HCT116 (cell line): ENCODE data around the gene SOCS7. TPM values are rescaled to one million over a fixed set of nuclear protein-coding genes. Genes with fewer than 3 reads are reported as not detected.

ENCODE experiments used
- ATAC-seq: fragments of 200-7000 bp; cut with Tn5 transposase; 2 replicates; pipeline ENCODE4 v1.9.1; 2020; ENCODE audit warnings: mild to moderate bottlenecking, moderate library complexity
- BruUV-seq: library from RNA; stranded (reverse); fragments of 400-500 nt; replicated peaks from 2 replicates; lab custom pipeline; 2021; lab: Mats Ljungman, UMichigan
- CTCF ChIA-PET: fragments of 300-600 bp; sonication (Branson Sonifier 250); formaldehyde crosslinking; loops from one replicate; lab custom pipeline; 2021; ENCODE audit warnings: antibody characterized with exemption; lab: Charles Lee
- POLR2A ChIA-PET: fragments of 300-600, 350-600 bp; sonication (Branson Sonifier 250); formaldehyde crosslinking; loops from one replicate; lab custom pipeline; 2021; ENCODE audit warnings: antibody characterized with exemption; lab: Charles Lee
- RAD21 ChIA-PET, 2 experiments: fragments of 300-600 bp; sonication (Branson Sonifier 250); formaldehyde crosslinking; loops; one replicate each; lab custom pipeline; 2023; ENCODE audit warnings: low total read pairs in 2 of 2; ENCODE audit not compliant: uncharacterized antibody in 2 of 2, unreplicated experiment in 2 of 2, low non-redundant PET in 1 of 2; lab: Charles Lee
- DNase-seq: peaks from one replicate; pipeline ENCODE4 v3.0.0-alpha.2; 2010; ENCODE audit warnings: low read depth, low spot score
- H2AFZ ChIP-seq: fragments of 200-600 bp; shearing (Covaris generic), sonication (generic); 2 replicates; pipeline ENCODE4 v1.6.1; 2017; ENCODE audit warnings: low read depth, mixed run types, mixed read lengths, antibody characterized with exemption, low read length; ENCODE audit not compliant: poor library complexity, severe bottlenecking
- H3K27ac ChIP-seq: 2 replicates; pipeline ENCODE4 v1.5.1; 2012; ENCODE audit warnings: low read depth, low read length
- H3K27me3 ChIP-seq: fragments of 200-600 bp; sonication (generic); 2 replicates; pipeline ENCODE4 v1.6.1; 2016; ENCODE audit warnings: mixed run types, low read length, mixed read lengths; ENCODE audit not compliant: insufficient read depth
- H3K36me3 ChIP-seq, 2 experiments: fragments of 200-500 bp in 1 of 2; fragments of 200-600 bp in 1 of 2; sonication (Bioruptor generic) in 1 of 2; sonication (generic) in 1 of 2; 2 replicates each; pipeline versions ENCODE4 v1.5.1 to v1.6.1; 2014 to 2016; ENCODE audit warnings: low read length in 2 of 2, inconsistent platforms in 1 of 2, mixed read lengths in 1 of 2, mixed run types in 1 of 2; ENCODE audit not compliant: insufficient read depth in 2 of 2, control insufficient read depth in 1 of 2
- H3K4me1 ChIP-seq, 2 experiments: fragments of 200-600 bp in 1 of 2; sonication (generic) in 1 of 2; 2 replicates each; pipeline versions ENCODE4 v1.5.1 to v1.6.1; 2012 to 2017; ENCODE audit warnings: low read length in 2 of 2, inconsistent platforms in 1 of 2, mild to moderate bottlenecking in 1 of 2, mixed read lengths in 1 of 2, mixed run types in 1 of 2, moderate library complexity in 1 of 2; ENCODE audit not compliant: insufficient read depth in 2 of 2, control insufficient read depth in 1 of 2
- H3K4me2 ChIP-seq: fragments of 200-600 bp; sonication (generic); 2 replicates; pipeline ENCODE4 v1.6.1; 2017; ENCODE audit warnings: mixed run types, low read length, mixed read lengths
- H3K4me3 ChIP-seq, 2 experiments: fragments of 200-600 bp in 1 of 2; sonication (generic) in 1 of 2; replicated peaks in 1 of 2; 2 replicates each; pipeline ENCODE4 v1.5.1; 2011 to 2016; ENCODE audit warnings: low read length in 2 of 2, control low read depth in 1 of 2, low read depth in 1 of 2, mild to moderate bottlenecking in 1 of 2, mixed read lengths in 1 of 2, mixed run types in 1 of 2
- H3K79me2 ChIP-seq: fragments of 200-600 bp; sonication (generic); 2 replicates; pipeline ENCODE4 v1.6.1; 2017; ENCODE audit warnings: mild to moderate bottlenecking, mixed run types, low read length, moderate library complexity, mixed read lengths; ENCODE audit not compliant: insufficient read depth
- H3K9ac ChIP-seq: fragments of 200-600 bp; sonication (generic); 2 replicates; pipeline ENCODE4 v1.6.1; 2016; ENCODE audit warnings: low read length, mixed read lengths
- H3K9me2 ChIP-seq: fragments of 200-600 bp; sonication (generic), shearing (Covaris generic); 2 replicates; pipeline ENCODE4 v1.6.1; 2017; ENCODE audit warnings: mixed run types, mild to moderate bottlenecking, moderate library complexity; ENCODE audit not compliant: insufficient read depth
- H3K9me3 ChIP-seq, 2 experiments: fragments of 200-500 bp in 1 of 2; fragments of 200-600 bp in 1 of 2; sonication (Bioruptor generic) in 1 of 2; sonication (generic) in 1 of 2; 2 replicates each; pipeline ENCODE4 v1.6.1; 2014 to 2017; ENCODE audit warnings: low read length in 2 of 2, mixed read lengths in 2 of 2, inconsistent platforms in 1 of 2, low read depth in 1 of 2, mild to moderate bottlenecking in 1 of 2, mixed run types in 1 of 2, moderate library complexity in 1 of 2; ENCODE audit not compliant: control insufficient read depth in 1 of 2, insufficient read depth in 1 of 2
- H4K20me1 ChIP-seq: fragments of 200-600 bp; sonication (generic), shearing (Covaris generic); 2 replicates; pipeline ENCODE4 v1.6.1; 2017; ENCODE audit warnings: mixed run types, mild to moderate bottlenecking, moderate library complexity; ENCODE audit not compliant: insufficient read depth
- ATF3 ChIP-seq: IDR thresholded peaks from 2 replicates; pipeline ENCODE4 v1.6.1; 2012
- CBX3 ChIP-seq: IDR thresholded peaks from 2 replicates; pipeline ENCODE4 v1.6.1; 2012; ENCODE audit warnings: low read depth
- CTCF ChIP-seq, 3 experiments: fragments of 200-600 bp in 1 of 3; sonication (generic) in 1 of 3; IDR thresholded peaks in 2 of 3; conservative IDR thresholded peaks in 1 of 3; 2 replicates each; pipeline ENCODE4 v1.5.1; 2012 to 2017; ENCODE audit warnings: low read depth in 2 of 3, low read length in 2 of 3, antibody characterized with exemption in 1 of 3, borderline replicate concordance in 1 of 3, control low read depth in 1 of 3, mild to moderate bottlenecking in 1 of 3, mixed read lengths in 1 of 3, mixed run types in 1 of 3, moderate library complexity in 1 of 3; ENCODE audit not compliant: insufficient read depth in 1 of 3
- EGR1 ChIP-seq: IDR thresholded peaks from 2 replicates; pipeline ENCODE4 v1.6.1; 2012; ENCODE audit warnings: low read depth
- EZH2 ChIP-seq: fragments of 200-600 bp; sonication (generic); IDR thresholded peaks from 2 replicates; pipeline ENCODE4 v1.6.1; 2017; ENCODE audit warnings: antibody characterized with exemption, mixed run types
- EZH2phosphoT487 ChIP-seq: fragments of 200-600 bp; IDR thresholded peaks from 2 replicates; pipeline ENCODE4 v1.6.1; 2018; ENCODE audit warnings: antibody characterized with exemption, borderline replicate concordance
- JUND ChIP-seq: IDR thresholded peaks from 2 replicates; pipeline ENCODE4 v1.6.1; 2012
- MAX ChIP-seq: IDR thresholded peaks from 2 replicates; pipeline ENCODE4 v1.6.1; 2012
- POLR2A ChIP-seq: IDR thresholded peaks from 2 replicates; pipeline ENCODE4 v1.7.0; 2011; ENCODE audit warnings: borderline replicate concordance; ENCODE audit not compliant: insufficient read depth, insufficient read length; ENCODE audit errors: extremely low read depth
- POLR2AphosphoS5 ChIP-seq: IDR thresholded peaks from 2 replicates; pipeline ENCODE4 v1.6.1; 2011; ENCODE audit warnings: mild to moderate bottlenecking, low read depth, low read length, moderate library complexity
- RAD21 ChIP-seq: IDR thresholded peaks from 2 replicates; pipeline ENCODE4 v1.6.1; 2012; ENCODE audit warnings: low read depth, mild to moderate bottlenecking
- REST ChIP-seq: IDR thresholded peaks from 2 replicates; pipeline ENCODE4 v1.6.1; 2012; ENCODE audit warnings: low read depth
- SIN3A ChIP-seq: IDR thresholded peaks from 2 replicates; pipeline ENCODE4 v1.6.1; 2012; ENCODE audit warnings: low read depth
- SP1 ChIP-seq: IDR thresholded peaks from 2 replicates; pipeline ENCODE4 v1.6.1; 2012; ENCODE audit warnings: low read depth
- SRF ChIP-seq: IDR thresholded peaks from 2 replicates; pipeline ENCODE4 v1.6.1; 2012; ENCODE audit warnings: low read depth
- YY1 ChIP-seq: IDR thresholded peaks from 2 replicates; pipeline ENCODE4 v1.6.1; 2011; ENCODE audit warnings: low read length, low read depth, moderate library complexity, mild to moderate bottlenecking; ENCODE audit not compliant: insufficient replicate concordance; ENCODE audit errors: extremely low read depth
- ZBTB33 ChIP-seq: IDR thresholded peaks from 2 replicates; pipeline ENCODE4 v1.6.1; 2011; ENCODE audit warnings: mild to moderate bottlenecking, low read length, moderate library complexity; ENCODE audit not compliant: insufficient replicate concordance; ENCODE audit errors: extremely low read depth
- ZNF274 ChIP-seq: fragments of 200-500 bp; sonication (Bioruptor generic); IDR thresholded peaks from 2 replicates; pipeline ENCODE4 v1.6.1; 2014; ENCODE audit warnings: mild to moderate bottlenecking, low read depth, low read length, inconsistent platforms
- intact Hi-C: fragments of 100-400 bp; cut with micrococcal nuclease; formaldehyde crosslinking; loops from 2 replicates; pipeline ENCODE4 v1.10.0; 2022
- total RNA-seq: library from RNA; stranded (reverse); gene quantifications from one replicate; pipeline ENCODE4 v1.2.1, GENCODE V29; 2021; ENCODE audit not compliant: unreplicated experiment

Gene SOCS7
- total RNA-seq, 1 experiment from 2014 or later, result 49.9 TPM

DNA sequence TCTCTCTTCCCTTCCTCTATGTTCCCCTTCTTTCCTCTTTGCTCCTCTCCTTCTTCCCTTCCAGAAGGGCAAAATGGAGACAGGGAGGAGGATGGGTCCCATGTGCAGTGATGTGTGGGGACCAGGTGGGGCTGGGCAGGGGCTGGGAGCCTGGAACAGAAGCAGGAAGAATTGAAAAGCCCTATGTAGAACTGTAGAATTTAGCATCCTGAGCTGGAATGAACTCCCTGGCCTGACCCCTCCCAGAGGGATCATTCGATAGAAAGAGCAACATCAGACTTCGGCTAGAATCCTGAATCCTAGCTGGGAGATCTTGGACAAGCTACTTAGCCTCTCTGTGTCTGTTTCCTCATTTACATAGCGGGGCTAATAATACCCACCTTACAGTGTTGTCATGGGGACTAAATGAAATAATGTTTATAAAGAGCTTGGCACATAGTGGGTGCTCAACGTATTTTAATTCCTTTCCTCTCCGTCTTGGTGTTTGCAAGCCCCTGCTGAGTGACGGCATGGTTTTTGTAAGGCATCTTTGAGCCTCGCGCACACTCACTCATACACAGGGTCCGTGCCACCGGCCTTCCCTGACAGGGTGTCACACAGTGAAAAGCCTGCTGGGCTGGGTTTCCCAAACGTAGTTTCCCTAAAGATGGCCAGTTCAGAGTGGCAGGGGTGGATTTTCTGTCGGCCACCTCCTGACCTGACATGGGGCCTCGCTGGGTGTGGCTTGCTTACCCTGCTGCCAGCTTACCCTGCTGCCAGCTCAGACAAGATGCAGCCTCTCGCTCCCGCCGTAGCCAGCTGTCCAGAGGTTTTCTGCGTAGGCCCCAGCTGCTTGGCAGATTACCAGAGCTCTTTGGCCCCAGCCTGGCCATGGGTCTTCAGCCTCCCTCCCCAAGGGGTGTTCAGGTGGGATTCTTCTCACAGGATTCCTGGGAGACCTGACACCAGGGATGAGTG, 70.5 kb downstream of the SOCS7 start:
- BruUV-seq, result no TSS peak
- POLR2A ChIA-PET, result no interaction called here
- DNase-seq (no peak), ATAC-seq (no peak)
- H3K4me1 ChIP-seq, result peaks cover 5 to 17% of the 10 kb centered on the region in 2 experiments; a peak in 3 of 4 replicates
- CTCF ChIA-PET, result interaction anchor here (0.7 to 1.6 kb wide), 4 partner anchors 19 to 245 kb away, joined by 3 to 11 read pairs (median 4); no protein-coding TSS in a partner anchor
- H3K27me3 ChIP-seq, result no peaks in the 10 kb centered on the region
- intact Hi-C loops, result no loop called here
- H3K4me2 ChIP-seq, result no peak overlapping the region
- H3K9me2 ChIP-seq, result no peaks in the 10 kb centered on the region
- H2AFZ ChIP-seq, result no peak overlapping the region
- H3K9ac ChIP-seq, result no peak overlapping the region
- H3K36me3 ChIP-seq, result no peaks in the 10 kb centered on the region
- no peaks in the 10 kb centered on the region for H3K79me2 ChIP-seq
- no peaks in the 10 kb centered on the region for H3K9me3 ChIP-seq
- H3K4me3 ChIP-seq, result no peak overlapping the region
- TF ChIP-seq MAX (no peak), CBX3 (no peak), ATF3 (no peak), RAD21 (no peak), YY1 (no peak), ZBTB33 (no peak), JUND (no peak), SP1 (no peak), POLR2A (no peak), SRF (no peak), CTCF (IDR thresholded peaks at IDR 0.05 in 2 of 3, conservative IDR thresholded peaks at IDR 0.05 in 1 of 3; ENCODE audit: borderline replicate concordance in 1 of 3, insufficient read depth in 1 of 3, low read depth in 2 of 3, low read length in 2 of 3) (no peak), EZH2phosphoT487 (no peak), SIN3A (no peak), REST (no peak), EGR1 (no peak), ZNF274 (no peak), POLR2AphosphoS5 (no peak), EZH2 (no peak)
- RAD21 ChIA-PET, result no interaction called here
- no peak overlapping the region for H3K27ac ChIP-seq
- no peaks in the 10 kb centered on the region for H4K20me1 ChIP-seq
